NOMO-1 treated with DMSO at 0.1 percent for 48 hours (cell line): ENCODE data around the gene NTPCR.

Experiments
- DNase-seq: peaks from one replicate; lab custom pipeline; 2025; ENCODE audit not compliant: unreplicated experiment; lab: John Stamatoyannopoulos, UW

The NTPCR gene

GRCh38 chr1:233005703-233006102, 55.3 kb downstream of the NTPCR start:
- no peak for DNase-seq

GRCh38 chr1:233006108-233006507, 55.7 kb downstream of the NTPCR start:
- DNase-seq = no peak

- no peak for DNase-seq
These were observed 56.1 kb downstream of the NTPCR start for GRCh38 chr1:233006541-233006973.

- no peak for DNase-seq
These were observed 59.7 kb downstream of the NTPCR start for GRCh38 chr1:233010146-233010545.

GRCh38 chr1:233012021-233012420, 61.6 kb downstream of the NTPCR start:
- DNase-seq = no peak

GRCh38 chr1:233015965-233016364, 65.6 kb downstream of the NTPCR start:
- DNase-seq = no peak

- DNase-seq = no peak
These were observed 66.4 kb downstream of the NTPCR start for GRCh38 chr1:233016798-233017197.

- no peak for DNase-seq
These were observed 68.7 kb downstream of the NTPCR start for GRCh38 chr1:233019083-233019482.

- no peak for DNase-seq
These were observed 69.4 kb downstream of the NTPCR start for GRCh38 chr1:233019778-233020325.

GRCh38 chr1:233020426-233020825, 70.0 kb downstream of the NTPCR start:
- no peak for DNase-seq

GRCh38 chr1:233022246-233022645, 71.8 kb downstream of the NTPCR start:
- DNase-seq = no peak

- no peak for DNase-seq
These were observed 73.8 kb downstream of the NTPCR start for GRCh38 chr1:233024199-233024598.

- no peak for DNase-seq
These were observed 74.7 kb downstream of the NTPCR start for GRCh38 chr1:233025157-233025556.

- DNase-seq = no peak
These were observed 75.2 kb downstream of the NTPCR start for GRCh38 chr1:233025567-233025966.

GRCh38 chr1:233027046-233027445, 76.6 kb downstream of the NTPCR start:
- no peak for DNase-seq

- DNase-seq = no peak
These were observed 81.1 kb downstream of the NTPCR start for GRCh38 chr1:233031521-233031920.

- DNase-seq = no peak
These were observed 82.5 kb downstream of the NTPCR start for GRCh38 chr1:233032916-233033315.

GRCh38 chr1:233033361-233033760, 83.0 kb downstream of the NTPCR start:
- no peak for DNase-seq
